Measurements from ENCODE around the gene NPAT.
"Not testable (repeated sequence)": the region's sequence is repeated elsewhere in the genome, so short reads cannot be mapped to it uniquely, and the experiment has no call there.

NPAT gene

DNA sequence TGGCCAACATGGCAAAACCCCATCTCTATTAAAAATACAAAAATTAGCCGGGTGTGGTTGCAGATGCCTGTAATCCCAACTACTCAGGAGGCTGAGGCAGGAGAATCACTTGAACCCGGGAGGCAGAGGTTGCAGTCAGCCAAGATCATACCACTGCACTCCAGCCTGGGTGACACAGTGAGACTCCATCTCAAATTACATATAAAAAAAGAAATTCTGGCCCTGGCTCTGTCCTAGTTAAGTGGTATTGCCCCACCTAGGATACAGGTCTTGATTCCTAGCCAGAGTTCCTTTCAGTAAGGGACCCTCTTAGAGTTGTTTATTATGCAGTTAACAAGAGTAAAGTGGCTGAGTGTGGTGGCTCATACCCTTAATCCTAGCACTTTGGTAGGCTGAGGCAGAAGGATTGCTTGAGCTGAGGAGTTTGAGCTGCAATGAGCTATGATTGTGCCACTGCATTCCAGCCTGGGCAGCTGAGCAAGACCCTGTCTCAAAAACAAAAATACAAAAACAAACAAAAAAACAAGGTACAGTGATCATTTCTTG lies 89.4 kb downstream of the NPAT start:
- H3K27ac ChIP-seq (ENCODE audit: low read depth, low read length); H3K4me1 ChIP-seq (ENCODE audit: control insufficient read depth in 1 of 2, insufficient read depth in 2 of 2, low read length in 2 of 2); H3K27me3 ChIP-seq (ENCODE audit: control insufficient read depth in 1 of 2, insufficient read depth in 2 of 2, low read length in 2 of 2); H3K9me3 ChIP-seq (ENCODE audit: control insufficient read depth in 1 of 2, low read length in 2 of 2); H3K4me3 ChIP-seq (ENCODE audit: low read depth in 1 of 2, low read length in 2 of 2); H3K9ac ChIP-seq (ENCODE audit: low read depth in 1 of 2, low read length in 2 of 2): not testable (repeated sequence)
- peaks cover 0 to 18% of the 10 kb centered on the region in 2 donors for H3K36me3 ChIP-seq (ENCODE audit: control insufficient read depth in 1 of 2, insufficient read depth in 2 of 2, low read length in 2 of 2)

- no peaks in the 10 kb centered on the region for H3K9me3 ChIP-seq (ENCODE audit: control insufficient read depth in 1 of 2, low read length in 2 of 2)
- H3K4me1 ChIP-seq (ENCODE audit: control insufficient read depth in 1 of 2, insufficient read depth in 2 of 2, low read length in 2 of 2) = no peaks in the 10 kb centered on the region
These were observed 90.4 kb downstream of the NPAT start for GRCh38 chr11:108131993-108132392.

GRCh38 chr11:108128772-108129171 lies 93.7 kb downstream of the NPAT start:
- Histone ChIP-seq H3K36me3 (ENCODE audit: control insufficient read depth in 1 of 2, insufficient read depth in 2 of 2, low read length in 2 of 2) (peaks cover 0 to 3% of the 10 kb centered on the region in 2 donors), H3K27me3 (ENCODE audit: control insufficient read depth in 1 of 2, insufficient read depth in 2 of 2, low read length in 2 of 2) (no peaks in the 10 kb centered on the region), H3K27ac (ENCODE audit: low read depth, low read length) (no peak overlapping the region), H3K4me3 (ENCODE audit: low read depth in 1 of 2, low read length in 2 of 2) (no peak overlapping the region), H3K4me1 (ENCODE audit: control insufficient read depth in 1 of 2, insufficient read depth in 2 of 2, low read length in 2 of 2) (peaks cover 9 to 10% of the 10 kb centered on the region in 2 donors), H3K9ac (ENCODE audit: low read depth in 1 of 2, low read length in 2 of 2) (no peak overlapping the region), H3K9me3 (ENCODE audit: control insufficient read depth in 1 of 2, low read length in 2 of 2) (no peaks in the 10 kb centered on the region)

More at GRCh38 chr11:108131993-108132392, 90.4 kb downstream of the NPAT start:
- H3K4me3 ChIP-seq (ENCODE audit: low read depth in 1 of 2, low read length in 2 of 2) = no peak overlapping the region
- no peak overlapping the region for H3K9ac ChIP-seq (ENCODE audit: low read depth in 1 of 2, low read length in 2 of 2)
- H3K36me3 ChIP-seq (ENCODE audit: control insufficient read depth in 1 of 2, insufficient read depth in 2 of 2, low read length in 2 of 2) = peaks cover 0 to 13% of the 10 kb centered on the region in 2 donors
- no peak overlapping the region for H3K27ac ChIP-seq (ENCODE audit: low read depth, low read length)
- no peaks in the 10 kb centered on the region for H3K27me3 ChIP-seq (ENCODE audit: control insufficient read depth in 1 of 2, insufficient read depth in 2 of 2, low read length in 2 of 2)

- Histone ChIP-seq H3K4me1 (ENCODE audit: control insufficient read depth in 1 of 2, insufficient read depth in 2 of 2, low read length in 2 of 2) (peaks cover 26 to 33% of the 10 kb centered on the region in 2 donors), H3K9ac (ENCODE audit: low read depth in 1 of 2, low read length in 2 of 2) (no peak overlapping the region), H3K4me3 (ENCODE audit: low read depth in 1 of 2, low read length in 2 of 2) (no peak overlapping the region), H3K9me3 (ENCODE audit: control insufficient read depth in 1 of 2, low read length in 2 of 2) (no peaks in the 10 kb centered on the region), H3K27me3 (ENCODE audit: control insufficient read depth in 1 of 2, insufficient read depth in 2 of 2, low read length in 2 of 2) (no peaks in the 10 kb centered on the region), H3K36me3 (ENCODE audit: control insufficient read depth in 1 of 2, insufficient read depth in 2 of 2, low read length in 2 of 2) (peaks cover 0 to 3% of the 10 kb centered on the region in 2 donors), H3K27ac (ENCODE audit: low read depth, low read length) (no peak overlapping the region)
These were observed 97.3 kb downstream of the NPAT start for GRCh38 chr11:108125096-108125495.

DNA sequence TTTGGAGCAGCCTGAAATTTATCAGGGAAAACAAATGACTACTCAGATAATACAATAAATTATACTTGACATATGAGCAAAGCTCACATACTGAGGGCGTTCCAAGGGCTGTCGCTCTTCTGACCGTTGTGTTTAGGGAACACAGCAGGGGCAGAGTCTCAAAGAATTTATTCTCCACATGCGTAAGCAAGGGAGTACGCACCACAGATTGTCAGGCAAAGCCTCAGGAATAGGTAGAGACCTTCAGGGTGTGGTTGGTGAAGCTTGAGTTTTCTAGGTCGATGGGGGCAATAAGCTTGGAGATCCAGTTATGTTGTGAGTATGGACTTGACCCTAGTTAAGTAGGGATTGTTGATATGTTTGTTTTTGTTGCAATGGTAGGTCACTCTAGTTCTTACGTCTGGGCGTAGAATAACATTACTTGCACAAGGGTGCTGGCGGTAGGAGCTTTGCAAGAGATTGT lies 100.2 kb downstream of the NPAT start:
- Histone ChIP-seq H3K9ac (ENCODE audit: low read depth in 1 of 2, low read length in 2 of 2) (peak overlapping the region; percentile 54 to 85), H3K4me1 (ENCODE audit: control insufficient read depth in 1 of 2, insufficient read depth in 2 of 2, low read length in 2 of 2) (peaks cover 26 to 33% of the 10 kb centered on the region in 2 donors), H3K27me3 (ENCODE audit: control insufficient read depth in 1 of 2, insufficient read depth in 2 of 2, low read length in 2 of 2) (no peaks in the 10 kb centered on the region), H3K4me3 (ENCODE audit: low read depth in 1 of 2, low read length in 2 of 2) (peak overlapping the region; percentile 84), H3K36me3 (ENCODE audit: control insufficient read depth in 1 of 2, insufficient read depth in 2 of 2, low read length in 2 of 2) (peaks cover 0 to 3% of the 10 kb centered on the region in 2 donors), H3K9me3 (ENCODE audit: control insufficient read depth in 1 of 2, low read length in 2 of 2) (no peaks in the 10 kb centered on the region), H3K27ac (ENCODE audit: low read depth, low read length) (peak overlapping the region; percentile 97)

DNA sequence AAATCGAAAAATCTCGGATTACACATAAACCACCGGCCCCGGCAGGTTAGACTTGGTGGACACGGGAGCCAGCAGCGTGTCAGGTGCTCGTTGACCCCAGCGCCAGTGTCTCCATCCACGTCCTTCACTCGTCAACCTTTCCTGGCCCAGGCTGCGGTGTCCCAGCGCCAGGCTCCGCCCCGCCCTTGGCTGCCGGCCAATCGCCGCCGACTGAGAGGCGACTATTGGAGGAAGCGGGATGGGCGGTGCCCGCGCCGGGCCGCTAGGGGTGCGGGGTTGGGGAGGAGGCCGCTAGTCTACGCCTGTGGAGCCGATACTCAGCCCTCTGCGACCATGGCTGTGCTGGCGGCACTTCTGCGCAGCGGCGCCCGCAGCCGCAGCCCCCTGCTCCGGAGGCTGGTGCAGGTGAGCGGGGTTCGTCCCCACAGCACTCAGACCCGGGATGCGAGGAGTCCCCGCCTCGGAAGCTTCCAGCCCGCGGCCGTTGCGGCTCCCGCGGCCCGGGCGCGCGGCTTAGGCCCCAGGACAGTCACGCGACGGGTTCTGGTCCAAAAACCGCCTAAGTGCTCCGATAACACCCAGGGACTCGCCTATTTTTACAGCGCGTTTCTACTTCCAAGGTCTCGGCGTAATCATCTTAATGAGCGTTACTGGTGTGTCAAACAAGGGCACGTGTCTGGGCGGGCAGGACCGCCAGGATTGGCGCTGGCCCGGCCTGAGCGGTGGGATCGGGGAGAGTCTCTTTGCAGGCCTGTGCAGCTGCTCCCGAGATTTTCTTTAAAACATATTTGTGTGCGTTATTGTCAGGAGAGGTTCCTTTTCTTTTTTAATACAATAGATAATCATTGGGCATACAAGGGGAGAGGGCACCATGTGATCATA lies 100.9 kb downstream of the NPAT start, which contains the start of gene ACAT1:
ACAT1 (plus strand) TSS at position 294 of the 882 bp plus-strand sequence; CDS start at position 334, 40 bp downstream.
- Histone ChIP-seq H3K36me3 (ENCODE audit: control insufficient read depth in 1 of 2, insufficient read depth in 2 of 2, low read length in 2 of 2) (peaks cover 0 to 3% of the 10 kb centered on the region in 2 donors), H3K27me3 (ENCODE audit: control insufficient read depth in 1 of 2, insufficient read depth in 2 of 2, low read length in 2 of 2) (no peaks in the 10 kb centered on the region), H3K27ac (ENCODE audit: low read depth, low read length) (peak within 1 kb of the TSS; percentile 97), H3K9me3 (ENCODE audit: control insufficient read depth in 1 of 2, low read length in 2 of 2) (no peaks in the 10 kb centered on the region), H3K4me3 (ENCODE audit: low read depth in 1 of 2, low read length in 2 of 2) (peak within 1 kb of the TSS; percentile 84), H3K4me1 (ENCODE audit: control insufficient read depth in 1 of 2, insufficient read depth in 2 of 2, low read length in 2 of 2) (peaks cover 26 to 33% of the 10 kb centered on the region in 2 donors), H3K9ac (ENCODE audit: low read depth in 1 of 2, low read length in 2 of 2) (peak within 1 kb of the TSS; percentile 54 to 85)

DNA sequence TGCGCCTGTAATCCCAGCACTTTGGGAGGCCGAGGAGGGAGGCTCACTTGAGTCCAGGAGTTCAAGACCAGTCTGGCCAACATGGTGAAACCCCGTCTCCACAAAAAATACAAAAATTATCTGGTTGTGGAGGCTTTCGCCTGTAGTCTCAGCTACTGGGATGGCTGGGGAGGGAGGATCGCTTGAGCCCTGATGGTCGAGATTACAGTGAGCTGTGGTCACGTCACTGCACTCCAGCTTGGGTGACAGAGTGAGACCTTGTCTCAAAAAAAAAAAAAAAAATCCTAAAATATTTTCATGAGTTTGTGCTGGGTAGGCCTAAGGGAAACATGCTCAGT lies 101.5 kb downstream of the NPAT start:
- Histone ChIP-seq H3K9ac (ENCODE audit: low read depth in 1 of 2, low read length in 2 of 2) (peak overlapping the region in 1 of 2 donors; percentile 10), H3K27ac (ENCODE audit: low read depth, low read length) (peak overlapping the region; percentile 97), H3K4me3 (ENCODE audit: low read depth in 1 of 2, low read length in 2 of 2) (peak overlapping the region; percentile 84), H3K4me1 (ENCODE audit: control insufficient read depth in 1 of 2, insufficient read depth in 2 of 2, low read length in 2 of 2) (peaks cover 29 to 35% of the 10 kb centered on the region in 2 donors)
- not testable (repeated sequence) for H3K36me3 ChIP-seq (ENCODE audit: control insufficient read depth in 1 of 2, insufficient read depth in 2 of 2, low read length in 2 of 2); H3K27me3 ChIP-seq (ENCODE audit: control insufficient read depth in 1 of 2, insufficient read depth in 2 of 2, low read length in 2 of 2); H3K9me3 ChIP-seq (ENCODE audit: control insufficient read depth in 1 of 2, low read length in 2 of 2)

DNA sequence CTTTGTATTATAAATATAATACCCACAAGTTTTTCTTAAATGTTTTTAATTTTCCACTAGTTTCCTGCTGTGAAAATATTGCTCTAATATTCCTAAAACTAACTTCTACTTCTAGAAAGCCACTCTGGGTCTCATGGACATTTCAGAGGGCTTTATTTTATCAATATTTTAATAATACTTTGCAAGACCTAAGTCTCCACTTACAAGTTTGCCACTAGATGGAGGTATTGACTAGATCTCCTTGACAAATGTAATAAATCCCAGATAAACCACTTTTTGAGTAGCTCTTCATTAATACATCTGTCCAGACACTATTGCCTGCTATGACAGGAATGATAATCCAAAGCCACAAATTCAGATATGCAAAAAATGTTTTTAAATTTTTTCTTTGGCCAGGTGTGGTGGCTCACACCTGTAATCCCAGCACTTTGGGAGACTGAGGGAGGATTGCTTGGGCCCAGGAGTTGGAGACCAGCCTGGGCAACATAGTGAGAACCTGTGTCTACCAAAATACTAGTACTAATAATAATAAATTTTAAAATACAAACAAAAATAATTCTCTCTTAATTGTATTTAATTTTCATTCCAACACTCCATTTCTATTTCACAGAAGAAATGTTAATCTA lies 104.6 kb downstream of the NPAT start:
- H3K9ac ChIP-seq (ENCODE audit: low read depth in 1 of 2, low read length in 2 of 2) = no peak overlapping the region
- no peaks in the 10 kb centered on the region for H3K36me3 ChIP-seq (ENCODE audit: control insufficient read depth in 1 of 2, insufficient read depth in 2 of 2, low read length in 2 of 2)
- no peaks in the 10 kb centered on the region for H3K9me3 ChIP-seq (ENCODE audit: control insufficient read depth in 1 of 2, low read length in 2 of 2)
- H3K4me3 ChIP-seq (ENCODE audit: low read depth in 1 of 2, low read length in 2 of 2) = no peak overlapping the region
- H3K4me1 ChIP-seq (ENCODE audit: control insufficient read depth in 1 of 2, insufficient read depth in 2 of 2, low read length in 2 of 2) = peaks cover 21 to 22% of the 10 kb centered on the region in 2 donors
- no peaks in the 10 kb centered on the region for H3K27me3 ChIP-seq (ENCODE audit: control insufficient read depth in 1 of 2, insufficient read depth in 2 of 2, low read length in 2 of 2)
- H3K27ac ChIP-seq (ENCODE audit: low read depth, low read length) = no peak overlapping the region

DNA sequence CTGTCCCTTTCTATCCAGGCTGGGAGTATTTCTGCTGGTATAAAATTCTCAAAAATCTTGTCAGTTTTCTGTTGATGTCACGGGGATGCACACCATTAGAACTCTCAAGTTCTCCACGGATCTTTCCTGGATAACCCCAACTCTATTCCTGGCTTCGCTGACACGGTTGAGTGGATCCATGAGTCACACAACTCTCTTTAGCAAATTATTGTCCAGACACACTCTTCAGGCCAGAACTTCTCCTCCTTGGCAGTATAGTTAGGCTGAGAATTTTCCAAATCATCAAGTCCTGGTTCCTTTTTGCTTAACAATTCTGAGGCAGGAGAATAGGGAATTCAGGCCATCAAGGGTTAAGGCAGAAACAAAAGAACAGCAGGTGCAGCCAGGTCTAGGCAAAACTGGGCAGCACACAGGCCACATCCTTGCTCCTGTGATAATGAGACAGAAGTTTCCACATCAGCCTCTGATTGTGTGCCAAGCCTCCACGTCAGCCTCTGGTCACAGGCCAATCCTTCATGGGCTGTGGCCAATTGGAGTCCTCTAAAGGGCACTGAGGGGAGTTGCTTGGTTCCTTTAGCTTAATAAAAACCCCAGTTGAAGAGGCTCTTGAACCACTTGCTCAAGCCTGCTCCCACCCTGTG lies 106.8 kb downstream of the NPAT start:
- Histone ChIP-seq H3K4me1 (ENCODE audit: control insufficient read depth in 1 of 2, insufficient read depth in 2 of 2, low read length in 2 of 2) (peaks cover 9 to 13% of the 10 kb centered on the region in 2 donors), H3K27ac (ENCODE audit: low read depth, low read length) (peak overlapping the region; percentile 46), H3K9me3 (ENCODE audit: control insufficient read depth in 1 of 2, low read length in 2 of 2) (no peaks in the 10 kb centered on the region), H3K27me3 (ENCODE audit: control insufficient read depth in 1 of 2, insufficient read depth in 2 of 2, low read length in 2 of 2) (no peaks in the 10 kb centered on the region), H3K36me3 (ENCODE audit: control insufficient read depth in 1 of 2, insufficient read depth in 2 of 2, low read length in 2 of 2) (no peaks in the 10 kb centered on the region), H3K9ac (ENCODE audit: low read depth in 1 of 2, low read length in 2 of 2) (peak overlapping the region in 1 of 2 donors; percentile 16), H3K4me3 (ENCODE audit: low read depth in 1 of 2, low read length in 2 of 2) (no peak overlapping the region)

All from duodenal mucosa (tissue), 2 donors.